Measurements from ENCODE around the gene KRTAP5-10.

DNA sequence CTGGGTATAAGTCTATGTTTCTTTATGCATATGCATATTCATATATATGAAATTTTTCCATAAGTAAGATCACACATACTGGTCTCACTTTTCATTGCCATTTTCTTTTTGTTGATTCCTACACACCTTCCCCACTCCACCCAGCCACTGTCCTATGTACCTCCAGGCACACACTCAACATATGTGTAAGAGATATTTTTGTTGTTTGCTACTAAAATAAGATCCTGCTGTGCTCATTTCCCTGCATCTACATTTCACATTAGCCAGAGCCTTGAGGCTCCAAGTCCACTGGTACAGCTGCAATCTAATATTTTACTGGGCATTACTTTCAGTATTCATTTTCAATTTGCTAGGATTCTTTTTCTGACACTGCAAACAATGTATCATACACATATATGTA, 8.1 kb upstream of the KRTAP5-10 start:
- TF ChIP-seq, protein P1, sequence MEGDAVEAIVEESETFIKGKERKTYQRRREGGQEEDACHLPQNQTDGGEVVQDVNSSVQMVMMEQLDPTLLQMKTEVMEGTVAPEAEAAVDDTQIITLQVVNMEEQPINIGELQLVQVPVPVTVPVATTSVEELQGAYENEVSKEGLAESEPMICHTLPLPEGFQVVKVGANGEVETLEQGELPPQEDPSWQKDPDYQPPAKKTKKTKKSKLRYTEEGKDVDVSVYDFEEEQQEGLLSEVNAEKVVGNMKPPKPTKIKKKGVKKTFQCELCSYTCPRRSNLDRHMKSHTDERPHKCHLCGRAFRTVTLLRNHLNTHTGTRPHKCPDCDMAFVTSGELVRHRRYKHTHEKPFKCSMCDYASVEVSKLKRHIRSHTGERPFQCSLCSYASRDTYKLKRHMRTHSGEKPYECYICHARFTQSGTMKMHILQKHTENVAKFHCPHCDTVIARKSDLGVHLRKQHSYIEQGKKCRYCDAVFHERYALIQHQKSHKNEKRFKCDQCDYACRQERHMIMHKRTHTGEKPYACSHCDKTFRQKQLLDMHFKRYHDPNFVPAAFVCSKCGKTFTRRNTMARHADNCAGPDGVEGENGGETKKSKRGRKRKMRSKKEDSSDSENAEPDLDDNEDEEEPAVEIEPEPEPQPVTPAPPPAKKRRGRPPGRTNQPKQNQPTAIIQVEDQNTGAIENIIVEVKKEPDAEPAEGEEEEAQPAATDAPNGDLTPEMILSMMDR (IDR thresholded peaks at IDR 0.05) = no peak
- TF ChIP-seq POLR2A (IDR thresholded peaks at IDR 0.05) = no peak
